ENCODE data around the gene TNRC18.
"Not testable (repeated sequence)": the region's sequence is repeated elsewhere in the genome, so short reads cannot be mapped to it uniquely, and the experiment has no call there.

TNRC18 gene

GRCh38 chr7:5320391-5320790, 103.2 kb downstream of the TNRC18 start:
- Mint-ChIP-seq H3K9me3 (no peaks in the 10 kb centered on the region), H3K27me3 (no peaks in the 10 kb centered on the region), H3K27ac (no peak overlapping the region), H3K4me1 (no peaks in the 10 kb centered on the region), H3K36me3 (peaks cover 35% of the 10 kb centered on the region), H3K4me3 (no peak overlapping the region)

- H3K9me3 Mint-ChIP-seq, H3K4me1 Mint-ChIP-seq, H3K27ac Mint-ChIP-seq, H3K4me3 Mint-ChIP-seq, H3K27me3 Mint-ChIP-seq: not testable (repeated sequence)
- H3K36me3 Mint-ChIP-seq = peaks cover 32% of the 10 kb centered on the region
Observed at GRCh38 chr7:5318613-5319012, 105.0 kb downstream of the TNRC18 start.

GRCh38 chr7:5315761-5316160, 107.9 kb downstream of the TNRC18 start:
- Mint-ChIP-seq H3K4me1 (no peaks in the 10 kb centered on the region), H3K36me3 (peaks cover 30% of the 10 kb centered on the region), H3K9me3 (no peaks in the 10 kb centered on the region), H3K27ac (no peak overlapping the region), H3K27me3 (no peaks in the 10 kb centered on the region), H3K4me3 (no peak overlapping the region)

GRCh38 chr7:5314864-5315263, 108.8 kb downstream of the TNRC18 start:
- H3K9me3 Mint-ChIP-seq = no peaks in the 10 kb centered on the region
- H3K4me3 Mint-ChIP-seq = no peak overlapping the region
- H3K27me3 Mint-ChIP-seq = no peaks in the 10 kb centered on the region
- no peaks in the 10 kb centered on the region for H3K4me1 Mint-ChIP-seq
- H3K36me3 Mint-ChIP-seq = peaks cover 24% of the 10 kb centered on the region
- no peak overlapping the region for H3K27ac Mint-ChIP-seq

- H3K27ac Mint-ChIP-seq, H3K4me1 Mint-ChIP-seq, H3K27me3 Mint-ChIP-seq, H3K4me3 Mint-ChIP-seq, H3K9me3 Mint-ChIP-seq: not testable (repeated sequence)
- peaks cover 12% of the 10 kb centered on the region for H3K36me3 Mint-ChIP-seq
Observed at GRCh38 chr7:5313076-5313885, 110.4 kb downstream of the TNRC18 start.

GRCh38 chr7:5312276-5313070, 111.2 kb downstream of the TNRC18 start:
- H3K4me3 Mint-ChIP-seq, H3K27ac Mint-ChIP-seq, H3K9me3 Mint-ChIP-seq, H3K4me1 Mint-ChIP-seq, H3K36me3 Mint-ChIP-seq, H3K27me3 Mint-ChIP-seq: not testable (repeated sequence)

GRCh38 chr7:5310822-5311405, 112.7 kb downstream of the TNRC18 start:
- Mint-ChIP-seq H3K36me3 (peaks cover 8% of the 10 kb centered on the region), H3K4me3 (no peak overlapping the region), H3K27me3 (no peaks in the 10 kb centered on the region), H3K27ac (no peak overlapping the region), H3K4me1 (no peaks in the 10 kb centered on the region), H3K9me3 (no peaks in the 10 kb centered on the region)

GRCh38 chr7:5309146-5309545, 114.5 kb downstream of the TNRC18 start:
- Mint-ChIP-seq H3K27me3 (no peaks in the 10 kb centered on the region), H3K4me1 (no peaks in the 10 kb centered on the region), H3K36me3 (peaks cover 5% of the 10 kb centered on the region), H3K9me3 (no peaks in the 10 kb centered on the region), H3K4me3 (no peak overlapping the region), H3K27ac (no peak overlapping the region)

- not testable (repeated sequence) for H3K4me1 Mint-ChIP-seq, H3K4me3 Mint-ChIP-seq, H3K27ac Mint-ChIP-seq, H3K36me3 Mint-ChIP-seq, H3K27me3 Mint-ChIP-seq, H3K9me3 Mint-ChIP-seq
Observed at GRCh38 chr7:5307221-5308142, 116.2 kb downstream of the TNRC18 start.

- not testable (repeated sequence) for H3K4me3 Mint-ChIP-seq, H3K27ac Mint-ChIP-seq, H3K9me3 Mint-ChIP-seq, H3K4me1 Mint-ChIP-seq, H3K36me3 Mint-ChIP-seq, H3K27me3 Mint-ChIP-seq
Observed at GRCh38 chr7:5305050-5305449, 118.6 kb downstream of the TNRC18 start.

GRCh38 chr7:5303591-5304505, 119.8 kb downstream of the TNRC18 start:
- H3K4me1 Mint-ChIP-seq = no peaks in the 10 kb centered on the region
- H3K9me3 Mint-ChIP-seq = no peaks in the 10 kb centered on the region
- H3K4me3 Mint-ChIP-seq = no peak overlapping the region
- H3K27me3 Mint-ChIP-seq = no peaks in the 10 kb centered on the region
- H3K36me3 Mint-ChIP-seq = peaks cover 4% of the 10 kb centered on the region
- no peak overlapping the region for H3K27ac Mint-ChIP-seq

- H3K4me1 Mint-ChIP-seq = no peaks in the 10 kb centered on the region
- H3K36me3 Mint-ChIP-seq = no peaks in the 10 kb centered on the region
- H3K27ac Mint-ChIP-seq = no peak overlapping the region
- H3K4me3 Mint-ChIP-seq = no peak overlapping the region
- peaks cover 1% of the 10 kb centered on the region for H3K27me3 Mint-ChIP-seq
- no peaks in the 10 kb centered on the region for H3K9me3 Mint-ChIP-seq
Observed at GRCh38 chr7:5303061-5303460, 120.6 kb downstream of the TNRC18 start.

GRCh38 chr7:5302577-5302976, 121.1 kb downstream of the TNRC18 start:
- Mint-ChIP-seq H3K27ac (no peak overlapping the region), H3K9me3 (no peaks in the 10 kb centered on the region), H3K36me3 (no peaks in the 10 kb centered on the region), H3K4me1 (no peaks in the 10 kb centered on the region), H3K4me3 (no peak overlapping the region), H3K27me3 (peaks cover 1% of the 10 kb centered on the region)

GRCh38 chr7:5300366-5300765, 123.3 kb downstream of the TNRC18 start:
- no peaks in the 10 kb centered on the region for H3K9me3 Mint-ChIP-seq
- H3K27me3 Mint-ChIP-seq = peaks cover 1% of the 10 kb centered on the region
- peaks cover 13% of the 10 kb centered on the region for H3K4me1 Mint-ChIP-seq
- H3K27ac Mint-ChIP-seq = no peak overlapping the region
- no peak overlapping the region for H3K4me3 Mint-ChIP-seq
- no peaks in the 10 kb centered on the region for H3K36me3 Mint-ChIP-seq

Data from activated naive CD4-positive, alpha-beta T cell treated with anti-CD3 and anti-CD28 coated beads, Interleukin-2, amount 50 U/mL, for 24 hours (primary cell).